Glutamatergic neuron (in vitro differentiated cells): Measurements from ENCODE around the gene CSRNP3. TPM values are rescaled to one million over a fixed set of nuclear protein-coding genes. Genes with fewer than 3 reads are reported as not detected.

Experiments used
- DNase-seq: peaks from one replicate; pipeline ENCODE4 v3.0.0; 2022
- H3K27ac Mint-ChIP-seq: one replicate; pipeline ENCODE4 v1.8.0; 2020; ENCODE audit warnings: mild to moderate bottlenecking, mixed read lengths, inconsistent platforms; ENCODE audit not compliant: unreplicated experiment
- H3K27me3 Mint-ChIP-seq: one replicate; pipeline ENCODE4 v1.8.0; 2020; ENCODE audit warnings: mild to moderate bottlenecking, moderate library complexity, mixed read lengths, inconsistent platforms; ENCODE audit not compliant: unreplicated experiment
- H3K36me3 Mint-ChIP-seq: one replicate; pipeline ENCODE4 v1.8.0; 2020; ENCODE audit warnings: mild to moderate bottlenecking, mixed read lengths, inconsistent platforms; ENCODE audit not compliant: unreplicated experiment
- H3K4me1 Mint-ChIP-seq: one replicate; pipeline ENCODE4 v1.8.0; 2020; ENCODE audit warnings: mild to moderate bottlenecking, low read depth, mixed read lengths, inconsistent platforms; ENCODE audit not compliant: unreplicated experiment
- H3K4me3 Mint-ChIP-seq: one replicate; pipeline ENCODE4 v1.8.0; 2020; ENCODE audit warnings: mild to moderate bottlenecking, mixed read lengths, inconsistent platforms; ENCODE audit not compliant: unreplicated experiment
- H3K9me3 Mint-ChIP-seq: one replicate; pipeline ENCODE4 v1.8.0; 2020; ENCODE audit warnings: mild to moderate bottlenecking, moderate library complexity, mixed read lengths, inconsistent platforms; ENCODE audit not compliant: unreplicated experiment
- total RNA-seq: library from RNA; stranded (reverse); fragmentation: NEBNext Ultra II Directional; extraction: Animal tissue kit (Norgen Biotek cat#: 25700); gene quantifications from one replicate; pipeline ENCODE4 v1.2.1, GENCODE V29; 2021; ENCODE audit not compliant: unreplicated experiment
- TF ChIP-seq, protein P1 (sequence below): fragments of 200-600 bp; sonication (generic); IDR thresholded peaks from one replicate; pipeline ENCODE4 v1.5.0; 2021; ENCODE audit not compliant: partially characterized antibody, unreplicated experiment

CSRNP3 gene
- total RNA-seq, 1 donor from 2014 or later, result 23.0 TPM

DNA sequence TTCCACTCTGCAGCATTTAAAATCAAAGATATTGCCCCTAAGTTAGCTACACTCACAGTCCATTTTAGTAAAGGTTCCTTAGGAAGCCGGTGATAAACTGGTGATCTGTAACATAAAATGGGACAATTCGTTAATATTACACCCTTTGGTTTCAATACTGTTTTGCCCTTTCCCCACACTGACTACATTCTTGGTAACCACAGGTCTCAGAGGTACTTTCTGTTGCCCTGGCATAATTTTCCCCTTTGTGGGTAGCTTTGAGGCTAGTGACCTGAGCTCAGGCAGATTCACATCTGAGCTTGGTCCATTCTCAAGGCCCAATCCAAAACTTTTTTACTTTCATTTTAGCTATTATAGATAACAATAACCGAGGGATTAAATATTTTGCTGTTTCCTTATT is 32.9 kb upstream of the CSRNP3 start:
- TF ChIP-seq, protein P1, sequence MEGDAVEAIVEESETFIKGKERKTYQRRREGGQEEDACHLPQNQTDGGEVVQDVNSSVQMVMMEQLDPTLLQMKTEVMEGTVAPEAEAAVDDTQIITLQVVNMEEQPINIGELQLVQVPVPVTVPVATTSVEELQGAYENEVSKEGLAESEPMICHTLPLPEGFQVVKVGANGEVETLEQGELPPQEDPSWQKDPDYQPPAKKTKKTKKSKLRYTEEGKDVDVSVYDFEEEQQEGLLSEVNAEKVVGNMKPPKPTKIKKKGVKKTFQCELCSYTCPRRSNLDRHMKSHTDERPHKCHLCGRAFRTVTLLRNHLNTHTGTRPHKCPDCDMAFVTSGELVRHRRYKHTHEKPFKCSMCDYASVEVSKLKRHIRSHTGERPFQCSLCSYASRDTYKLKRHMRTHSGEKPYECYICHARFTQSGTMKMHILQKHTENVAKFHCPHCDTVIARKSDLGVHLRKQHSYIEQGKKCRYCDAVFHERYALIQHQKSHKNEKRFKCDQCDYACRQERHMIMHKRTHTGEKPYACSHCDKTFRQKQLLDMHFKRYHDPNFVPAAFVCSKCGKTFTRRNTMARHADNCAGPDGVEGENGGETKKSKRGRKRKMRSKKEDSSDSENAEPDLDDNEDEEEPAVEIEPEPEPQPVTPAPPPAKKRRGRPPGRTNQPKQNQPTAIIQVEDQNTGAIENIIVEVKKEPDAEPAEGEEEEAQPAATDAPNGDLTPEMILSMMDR, result no peak
- DNase-seq, result no peak
- Mint-ChIP-seq H3K4me3 (no peak overlapping the region), H3K36me3 (no peaks in the 10 kb centered on the region), H3K27ac (no peak overlapping the region), H3K9me3 (no peaks in the 10 kb centered on the region), H3K4me1 (peaks cover 5% of the 10 kb centered on the region), H3K27me3 (no peaks in the 10 kb centered on the region)

DNA sequence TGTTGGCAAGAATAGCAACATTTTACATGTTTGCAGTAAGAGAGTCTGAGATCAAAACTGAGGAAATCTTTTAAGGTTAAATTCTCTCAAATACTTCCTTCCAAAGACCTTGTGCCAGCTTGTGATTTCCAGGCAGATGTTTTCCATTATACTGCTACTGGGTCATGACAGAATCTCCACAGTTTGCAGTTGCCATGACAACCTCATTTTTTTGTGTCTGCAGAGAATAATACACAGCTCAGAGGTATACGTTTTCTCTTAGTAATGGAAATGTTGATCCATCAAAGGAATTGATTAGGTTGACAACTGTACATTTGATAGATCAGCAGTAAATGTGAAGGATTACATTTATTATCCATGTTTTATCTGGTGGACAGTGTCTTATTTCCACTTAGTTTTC is 29.1 kb upstream of the CSRNP3 start:
- H3K27me3 Mint-ChIP-seq, result no peaks in the 10 kb centered on the region
- TF ChIP-seq, protein P1, result no peak
- no peaks in the 10 kb centered on the region for H3K36me3 Mint-ChIP-seq
- peaks cover 5% of the 10 kb centered on the region for H3K4me1 Mint-ChIP-seq
- DNase-seq, result no peak
- H3K4me3 Mint-ChIP-seq, result no peak overlapping the region
- no peak overlapping the region for H3K27ac Mint-ChIP-seq
- H3K9me3 Mint-ChIP-seq, result no peaks in the 10 kb centered on the region

- TF ChIP-seq, protein P1, result no peak
- Mint-ChIP-seq H3K4me1 (peaks cover 5% of the 10 kb centered on the region), H3K9me3 (no peaks in the 10 kb centered on the region), H3K27me3 (no peaks in the 10 kb centered on the region), H3K4me3 (no peak overlapping the region), H3K27ac (no peak overlapping the region), H3K36me3 (no peaks in the 10 kb centered on the region)
- DNase-seq, result no peak
Measured at GRCh38 chr2:165443511-165443910, 26.0 kb upstream of the CSRNP3 start.

DNA sequence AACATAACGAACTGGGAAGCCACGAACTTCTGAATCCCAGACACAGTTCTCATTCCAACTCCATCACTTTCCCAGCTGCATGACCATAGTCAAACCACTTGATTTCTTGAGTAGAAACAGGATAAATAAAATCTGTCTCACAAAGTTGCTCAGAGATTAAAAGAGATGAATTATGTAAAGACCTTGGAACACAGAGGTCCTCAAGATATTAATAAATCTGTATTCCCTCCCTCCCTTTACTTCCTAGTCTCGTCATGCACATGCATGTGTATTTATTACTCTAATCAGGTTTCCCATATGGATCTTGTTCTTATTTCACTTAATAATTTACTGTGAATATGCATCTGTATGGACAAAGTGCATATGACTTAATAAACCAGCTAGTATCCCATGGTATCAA is 21.1 kb upstream of the CSRNP3 start:
- no peaks in the 10 kb centered on the region for H3K36me3 Mint-ChIP-seq
- no peak for DNase-seq
- no peaks in the 10 kb centered on the region for H3K4me1 Mint-ChIP-seq

DNA sequence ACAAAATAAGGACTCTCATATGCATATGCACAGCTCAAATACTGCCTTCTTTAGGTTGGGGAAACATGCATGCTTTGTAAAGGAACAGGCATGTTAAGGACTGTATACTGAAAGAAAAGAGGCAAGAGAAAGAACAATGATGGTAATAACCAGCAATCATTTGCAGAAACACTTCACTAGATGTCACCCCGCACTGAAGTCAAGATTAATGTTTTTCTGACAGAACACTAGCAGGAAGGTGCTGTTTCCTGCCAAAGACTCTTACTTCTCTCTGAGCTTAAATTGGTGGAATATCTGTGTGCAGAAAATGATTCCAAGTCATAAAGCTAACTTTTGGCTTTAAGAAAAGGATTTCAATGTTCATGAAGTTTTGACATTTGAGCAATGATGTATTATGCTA is 19.3 kb upstream of the CSRNP3 start:
- no peak for DNase-seq
- TF ChIP-seq, protein P1, result no peak
- Mint-ChIP-seq H3K4me1 (no peaks in the 10 kb centered on the region), H3K4me3 (no peak overlapping the region), H3K27me3 (no peaks in the 10 kb centered on the region), H3K9me3 (no peaks in the 10 kb centered on the region), H3K27ac (no peak overlapping the region), H3K36me3 (no peaks in the 10 kb centered on the region)

More for the DNA sequence above, 21.1 kb upstream of the CSRNP3 start:
- Mint-ChIP-seq H3K9me3 (no peaks in the 10 kb centered on the region), H3K27me3 (no peaks in the 10 kb centered on the region), H3K27ac (no peak overlapping the region), H3K4me3 (no peak overlapping the region)
- TF ChIP-seq, protein P1, result no peak
